GM12873 (cell line): ENCODE results near the gene KRT74.

Source experiments
- CTCF ChIP-seq: IDR thresholded peaks from 2 replicates; pipeline ENCODE4 v1.5.1; 2012; ENCODE audit warnings: low read depth, mild to moderate bottlenecking, moderate library complexity, low read length, control low read depth; ENCODE audit not compliant: insufficient read depth; ENCODE audit errors: missing control alignments

Gene KRT74

GRCh38 chr12:52602552-52602951 is 28.9 kb upstream of the KRT74 start:
- TF ChIP-seq CTCF = no peak

GRCh38 chr12:52601671-52602070 is 28.0 kb upstream of the KRT74 start:
- no peak for TF ChIP-seq CTCF

GRCh38 chr12:52600941-52601481 is 27.4 kb upstream of the KRT74 start, which contains the start of gene KRT72:
KRT72 (minus strand) TSS chr12:52601463; CDS start chr12:52601452, 11 bp downstream.
- TF ChIP-seq CTCF = no peak

GRCh38 chr12:52600475-52600874 is 26.8 kb upstream of the KRT74 start:
- TF ChIP-seq CTCF = no peak

- no peak for TF ChIP-seq CTCF
These were observed 26.4 kb upstream of the KRT74 start for GRCh38 chr12:52600071-52600470.

- no peak for TF ChIP-seq CTCF
These were observed 25.3 kb upstream of the KRT74 start for GRCh38 chr12:52598966-52599365.

- TF ChIP-seq CTCF = no peak
These were observed 17.9 kb upstream of the KRT74 start for GRCh38 chr12:52591521-52591920.
